ENCODE data around the gene STYXL1. TPM values are rescaled to one million over a fixed set of nuclear protein-coding genes. Genes with fewer than 3 reads are reported as not detected.

STYXL1 gene
- total RNA-seq, 1 donor from 2014 or later = 28.5 TPM

- Mint-ChIP-seq H3K9me3 (ENCODE audit: low read depth) (no peaks in the 10 kb centered on the region), H3K36me3 (ENCODE audit: low read depth) (peaks cover 13% of the 10 kb centered on the region), H3K4me1 (ENCODE audit: low read depth) (peaks cover 22% of the 10 kb centered on the region), H3K27ac (ENCODE audit: unreplicated experiment) (no peak overlapping the region), H3K27me3 (ENCODE audit: low read depth) (no peaks in the 10 kb centered on the region), H3K4me3 (ENCODE audit: unreplicated experiment) (no peak overlapping the region)
- TF ChIP-seq, protein P1, sequence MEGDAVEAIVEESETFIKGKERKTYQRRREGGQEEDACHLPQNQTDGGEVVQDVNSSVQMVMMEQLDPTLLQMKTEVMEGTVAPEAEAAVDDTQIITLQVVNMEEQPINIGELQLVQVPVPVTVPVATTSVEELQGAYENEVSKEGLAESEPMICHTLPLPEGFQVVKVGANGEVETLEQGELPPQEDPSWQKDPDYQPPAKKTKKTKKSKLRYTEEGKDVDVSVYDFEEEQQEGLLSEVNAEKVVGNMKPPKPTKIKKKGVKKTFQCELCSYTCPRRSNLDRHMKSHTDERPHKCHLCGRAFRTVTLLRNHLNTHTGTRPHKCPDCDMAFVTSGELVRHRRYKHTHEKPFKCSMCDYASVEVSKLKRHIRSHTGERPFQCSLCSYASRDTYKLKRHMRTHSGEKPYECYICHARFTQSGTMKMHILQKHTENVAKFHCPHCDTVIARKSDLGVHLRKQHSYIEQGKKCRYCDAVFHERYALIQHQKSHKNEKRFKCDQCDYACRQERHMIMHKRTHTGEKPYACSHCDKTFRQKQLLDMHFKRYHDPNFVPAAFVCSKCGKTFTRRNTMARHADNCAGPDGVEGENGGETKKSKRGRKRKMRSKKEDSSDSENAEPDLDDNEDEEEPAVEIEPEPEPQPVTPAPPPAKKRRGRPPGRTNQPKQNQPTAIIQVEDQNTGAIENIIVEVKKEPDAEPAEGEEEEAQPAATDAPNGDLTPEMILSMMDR (IDR thresholded peaks at IDR 0.05) = no peak
- DNase-seq (ENCODE audit: low spot score) = no peak
Measured at GRCh38 chr7:75967487-75967997, 80.3 kb downstream of the STYXL1 start.

DNA sequence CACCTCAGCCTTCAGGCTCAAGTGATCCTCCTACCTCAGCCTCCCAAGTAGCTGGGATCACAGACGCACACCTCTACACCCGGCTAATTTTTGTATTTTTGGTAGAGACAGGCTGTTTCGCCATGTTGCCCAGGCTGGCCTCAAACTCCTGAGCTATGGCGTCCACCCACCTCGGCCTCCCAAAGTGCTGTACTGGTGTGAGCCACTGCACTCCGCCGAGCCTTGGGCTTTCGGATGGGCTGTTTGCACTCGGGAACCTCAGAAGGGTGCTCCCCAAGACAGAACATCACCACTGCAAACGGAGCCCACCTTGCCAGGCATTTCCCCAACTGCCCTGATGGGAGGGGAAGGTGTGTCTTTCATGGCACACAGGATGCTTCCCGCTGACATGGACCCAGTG, 80.7 kb downstream of the STYXL1 start:
- no peak for DNase-seq (ENCODE audit: low spot score)
- TF ChIP-seq, protein P1 (IDR thresholded peaks at IDR 0.05) = no peak
- Mint-ChIP-seq H3K27me3 (ENCODE audit: low read depth) (no peaks in the 10 kb centered on the region), H3K4me1 (ENCODE audit: low read depth) (peaks cover 26% of the 10 kb centered on the region), H3K27ac (ENCODE audit: unreplicated experiment) (no peak overlapping the region), H3K36me3 (ENCODE audit: low read depth) (peaks cover 10% of the 10 kb centered on the region), H3K9me3 (ENCODE audit: low read depth) (no peaks in the 10 kb centered on the region), H3K4me3 (ENCODE audit: unreplicated experiment) (no peak overlapping the region)

DNA sequence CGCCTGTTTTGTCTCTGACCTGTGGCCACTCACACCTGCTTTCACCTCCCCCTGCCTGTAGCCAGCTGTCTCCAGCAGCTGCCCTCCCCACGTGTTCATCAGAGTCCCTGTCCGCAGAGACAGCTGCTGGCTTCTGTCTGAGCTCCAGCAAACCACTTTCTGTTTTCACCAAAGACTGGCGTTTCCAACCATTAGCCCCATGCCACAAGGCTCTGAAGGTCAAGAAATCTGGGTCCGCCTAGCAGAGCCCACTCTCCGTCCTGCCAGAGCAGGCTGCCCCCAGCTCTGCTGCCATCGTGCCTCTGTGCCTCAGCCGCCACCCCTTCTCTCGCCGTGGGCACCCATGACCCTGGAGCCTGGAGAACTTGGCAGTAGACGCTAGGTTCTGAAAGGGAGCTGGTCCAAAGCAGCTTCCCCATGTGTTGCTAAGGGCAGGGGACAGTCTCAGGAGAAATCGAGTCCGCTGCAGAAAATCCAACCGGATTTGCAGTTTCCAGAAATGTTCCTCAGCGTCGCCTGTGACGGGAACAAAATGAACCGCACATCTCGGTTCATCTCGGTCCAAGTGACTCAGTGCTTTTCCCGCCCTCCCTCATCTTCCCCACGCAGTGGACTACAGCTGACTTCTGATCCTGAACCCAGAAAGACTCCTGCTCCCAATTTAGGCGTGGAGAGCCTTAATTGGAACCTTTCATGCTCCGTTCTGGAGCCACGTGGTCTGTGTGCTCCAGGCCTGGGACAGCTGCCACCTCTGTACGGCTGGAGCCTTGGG, 81.4 kb downstream of the STYXL1 start:
- H3K4me1 Mint-ChIP-seq (ENCODE audit: low read depth) = peaks cover 26% of the 10 kb centered on the region
- H3K9me3 Mint-ChIP-seq (ENCODE audit: low read depth) = no peaks in the 10 kb centered on the region
- no peaks in the 10 kb centered on the region for H3K27me3 Mint-ChIP-seq (ENCODE audit: low read depth)

DNA sequence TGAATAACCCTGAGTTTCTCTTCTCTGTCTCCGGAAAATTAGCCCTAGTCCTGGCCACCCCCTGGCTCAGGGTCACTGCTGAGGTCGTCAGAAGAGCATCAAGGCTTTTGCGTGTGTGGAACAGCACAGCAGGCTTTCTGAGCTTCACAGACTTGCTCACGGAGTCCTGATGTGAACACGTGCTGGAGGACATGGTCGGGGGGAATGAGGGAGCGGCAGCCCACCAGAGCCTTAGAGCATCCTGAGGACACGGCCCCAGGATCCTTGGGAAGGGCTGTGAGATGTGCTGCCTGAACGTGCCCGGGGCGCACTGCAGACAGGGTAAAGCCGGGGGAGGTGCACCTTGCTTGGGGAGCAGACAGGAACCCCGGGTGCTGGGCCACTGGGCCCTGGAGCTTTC, 82.2 kb downstream of the STYXL1 start:
- Mint-ChIP-seq H3K4me3 (ENCODE audit: unreplicated experiment) (no peak overlapping the region), H3K9me3 (ENCODE audit: low read depth) (no peaks in the 10 kb centered on the region), H3K4me1 (ENCODE audit: low read depth) (peaks cover 26% of the 10 kb centered on the region), H3K27ac (ENCODE audit: unreplicated experiment) (no peak overlapping the region), H3K27me3 (ENCODE audit: low read depth) (no peaks in the 10 kb centered on the region), H3K36me3 (ENCODE audit: low read depth) (peaks cover 9% of the 10 kb centered on the region)
- no peak for DNase-seq (ENCODE audit: low spot score)
- TF ChIP-seq, protein P1 (IDR thresholded peaks at IDR 0.05) = no peak

More for the DNA sequence above, 81.4 kb downstream of the STYXL1 start:
- Mint-ChIP-seq H3K4me3 (ENCODE audit: unreplicated experiment) (no peak overlapping the region), H3K27ac (ENCODE audit: unreplicated experiment) (no peak overlapping the region), H3K36me3 (ENCODE audit: low read depth) (peaks cover 9% of the 10 kb centered on the region)
- no peak for DNase-seq (ENCODE audit: low spot score)
- TF ChIP-seq, protein P1 (IDR thresholded peaks at IDR 0.05) = no peak

DNA sequence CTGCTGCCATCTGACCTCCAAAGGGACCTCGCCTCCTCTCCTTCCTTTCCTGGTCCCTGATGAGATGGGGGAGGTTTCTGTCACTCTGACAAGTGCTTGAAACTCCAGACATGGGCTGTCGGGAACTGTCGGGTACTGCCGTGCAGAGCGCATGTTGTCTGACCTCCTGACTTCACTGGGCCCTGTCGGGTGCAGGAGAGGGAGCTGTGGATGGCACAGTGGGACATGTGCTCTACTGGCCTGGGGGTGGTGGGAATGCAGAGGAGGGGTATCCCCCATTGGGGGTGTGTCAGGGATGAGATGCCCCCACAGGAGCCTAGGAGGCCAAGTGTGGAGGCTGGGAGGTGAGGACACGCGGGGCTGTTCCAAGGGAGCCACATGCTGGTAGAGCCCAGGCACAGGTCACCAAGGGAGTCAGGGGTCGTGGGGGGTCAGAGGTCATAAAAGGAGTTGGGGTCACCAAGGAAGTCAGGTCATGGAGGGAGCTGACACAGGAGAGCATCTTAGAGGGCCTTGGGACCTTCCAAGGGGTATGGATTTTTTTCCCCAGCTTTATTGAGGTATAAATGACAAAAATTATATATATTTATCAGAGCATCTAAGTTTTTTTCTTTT, 84.3 kb downstream of the STYXL1 start:
- peak overlapping the region; percentile 98 for H3K27ac Mint-ChIP-seq (ENCODE audit: unreplicated experiment)
- H3K9me3 Mint-ChIP-seq (ENCODE audit: low read depth) = no peaks in the 10 kb centered on the region
- H3K27me3 Mint-ChIP-seq (ENCODE audit: low read depth) = no peaks in the 10 kb centered on the region
- peaks cover 29% of the 10 kb centered on the region for H3K4me1 Mint-ChIP-seq (ENCODE audit: low read depth)
- no peak overlapping the region for H3K4me3 Mint-ChIP-seq (ENCODE audit: unreplicated experiment)
- no peak for DNase-seq (ENCODE audit: low spot score)
- H3K36me3 Mint-ChIP-seq (ENCODE audit: low read depth) = peaks cover 5% of the 10 kb centered on the region
- TF ChIP-seq, protein P1 (IDR thresholded peaks at IDR 0.05) = no peak
